ENCODE measurements around the gene ADSL.
"Not testable (repeated sequence)": the region's sequence is repeated elsewhere in the genome, so short reads cannot be mapped to it uniquely, and the experiment has no call there.

The ADSL gene

DNA sequence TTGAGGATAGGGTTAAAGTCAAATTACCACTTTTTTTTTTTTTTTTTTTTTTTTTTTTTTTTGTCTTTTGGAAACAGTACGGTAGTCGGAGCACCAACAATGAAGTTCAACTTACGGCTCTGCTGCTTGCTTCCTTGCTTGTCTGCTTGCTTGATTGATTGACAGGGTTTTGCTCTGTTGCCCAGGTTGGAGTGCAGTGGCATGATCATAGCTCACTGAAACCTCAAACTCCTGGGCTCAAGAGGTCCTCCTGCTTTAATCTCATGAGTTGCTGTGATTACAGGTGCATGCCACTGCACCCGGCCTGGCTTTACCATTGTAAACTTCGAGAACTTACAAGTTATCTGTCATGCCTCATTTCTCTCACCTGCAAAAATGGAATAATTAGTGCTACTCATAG is 29.8 kb downstream of the ADSL start:
- DNase-seq: no peak

DNA sequence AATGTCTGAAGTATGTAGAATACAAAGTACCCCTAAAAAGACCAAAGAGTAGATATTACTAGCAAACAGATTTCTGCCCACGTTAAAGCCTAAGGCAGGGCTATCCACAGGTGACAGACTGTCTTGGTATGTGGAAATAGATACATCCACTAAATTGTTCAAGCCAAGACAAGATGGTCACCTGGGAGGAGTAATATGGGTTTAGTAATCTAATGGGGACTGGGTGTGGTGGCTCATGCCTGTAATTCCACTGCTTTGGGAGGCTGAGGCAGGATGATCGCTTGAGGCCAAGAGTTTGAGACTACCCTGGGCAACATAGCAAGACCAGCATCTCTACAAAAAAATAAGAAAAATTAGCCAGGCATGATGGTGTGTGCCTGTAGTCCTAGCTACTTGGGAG is 31.6 kb downstream of the ADSL start:
- DNase-seq: no peak

DNA sequence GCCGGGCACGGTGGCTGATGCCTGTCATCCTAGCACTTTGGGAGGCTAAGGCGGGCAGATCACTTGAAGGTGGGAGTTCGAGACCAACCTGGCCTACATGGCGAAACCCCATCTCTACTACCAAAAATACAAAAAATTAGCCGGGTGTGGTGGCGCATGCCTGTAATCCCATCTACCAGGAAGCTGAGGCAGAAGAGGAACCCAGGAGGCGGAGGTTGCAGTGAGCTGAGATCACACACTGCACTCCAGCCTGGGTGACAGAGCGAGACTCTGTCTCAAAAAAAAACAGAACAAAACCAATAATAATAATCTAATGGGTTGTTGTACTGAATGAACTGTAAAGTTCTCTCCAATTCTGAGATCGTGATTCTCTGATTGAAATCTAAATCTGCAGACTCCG is 32.1 kb downstream of the ADSL start:
- not testable (repeated sequence) for DNase-seq

- DNase-seq: no peak
Observed at GRCh38 chr22:40381461-40381860, 35.2 kb downstream of the ADSL start.

DNA sequence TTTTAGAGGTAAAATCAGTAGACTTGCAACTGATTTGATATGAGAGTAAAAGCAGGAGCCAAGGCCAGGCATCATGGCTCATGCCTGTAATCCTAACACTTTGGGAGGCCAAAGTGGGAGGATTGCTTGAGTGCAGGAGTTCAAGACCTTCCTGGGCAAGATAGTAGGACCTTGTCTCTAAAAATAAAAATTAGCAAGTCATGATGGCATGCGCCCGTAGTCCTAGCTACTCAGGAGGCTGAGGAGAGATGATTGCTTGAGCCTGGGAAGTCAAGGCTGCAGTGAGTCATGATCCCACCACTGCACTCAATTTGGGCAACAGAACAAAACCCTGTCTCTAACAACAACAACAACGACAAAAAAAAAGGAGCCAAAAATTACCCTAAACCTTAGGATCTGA is 37.6 kb downstream of the ADSL start:
- no peak for DNase-seq

GRCh38 chr22:40385036-40385782 is 38.9 kb downstream of the ADSL start:
- no peak for DNase-seq

DNA sequence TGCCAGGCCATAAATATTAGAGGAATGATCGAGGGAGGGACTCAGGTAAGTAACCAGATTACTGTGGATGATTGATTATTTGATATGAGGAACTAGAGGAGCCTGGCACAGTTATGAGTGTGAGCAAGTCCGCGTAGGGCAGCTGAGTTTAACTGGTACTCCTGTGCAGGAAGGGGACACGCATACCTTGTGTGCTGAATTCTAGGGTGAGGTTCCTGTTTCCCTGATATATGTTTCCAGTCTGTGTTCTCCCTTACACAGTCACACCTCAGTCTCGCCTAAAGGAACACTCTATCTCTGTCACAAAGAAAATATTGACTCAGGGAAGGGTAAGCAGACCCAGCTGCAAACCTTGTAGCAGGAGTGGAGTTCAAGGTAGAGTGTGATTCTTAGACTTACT is 41.4 kb downstream of the ADSL start:
- DNase-seq: no peak

- no peak for DNase-seq
Observed at GRCh38 chr22:40388231-40388630, 41.9 kb downstream of the ADSL start.

DNA sequence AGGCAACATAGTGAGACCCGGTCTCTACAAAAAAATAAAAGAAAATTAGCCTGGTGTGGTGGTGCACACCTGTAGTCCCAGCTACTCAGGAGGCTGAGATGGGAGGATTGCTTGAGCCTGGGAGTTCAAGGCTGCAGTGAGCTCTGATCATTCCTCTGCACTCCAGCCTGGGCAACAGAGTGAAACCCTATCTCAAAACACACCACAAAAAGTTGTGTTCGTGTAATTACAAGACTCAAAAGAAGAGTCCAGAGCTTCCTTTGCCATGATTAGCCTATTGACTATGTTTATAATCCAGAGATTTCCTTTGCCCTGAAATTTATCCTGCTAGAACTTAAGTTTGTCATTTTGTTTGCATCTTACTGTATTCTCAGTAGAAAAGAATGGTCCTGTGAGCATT is 45.1 kb downstream of the ADSL start:
- no peak for DNase-seq

- no peak for DNase-seq
Observed at GRCh38 chr22:40392618-40393017, 46.3 kb downstream of the ADSL start.

DNA sequence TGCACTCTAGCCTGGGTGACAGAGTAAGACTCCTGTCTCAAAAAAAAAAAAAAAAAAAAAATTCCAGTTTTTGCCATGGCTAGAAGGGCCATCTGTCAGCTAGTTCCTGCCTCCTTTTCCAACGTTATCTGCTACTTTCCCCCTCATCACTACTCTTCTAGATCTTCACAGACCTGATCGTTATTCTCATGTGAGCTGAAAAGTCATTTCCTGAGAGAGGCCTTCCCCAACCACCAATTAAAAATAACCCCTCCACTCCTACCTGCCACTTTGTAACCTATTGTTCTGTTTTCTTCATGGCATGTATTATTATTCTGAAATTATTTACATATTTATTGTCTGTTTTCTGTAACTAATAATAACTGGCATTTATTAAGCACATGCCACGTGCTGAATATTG is 48.3 kb downstream of the ADSL start:
- no peak for DNase-seq

DNA sequence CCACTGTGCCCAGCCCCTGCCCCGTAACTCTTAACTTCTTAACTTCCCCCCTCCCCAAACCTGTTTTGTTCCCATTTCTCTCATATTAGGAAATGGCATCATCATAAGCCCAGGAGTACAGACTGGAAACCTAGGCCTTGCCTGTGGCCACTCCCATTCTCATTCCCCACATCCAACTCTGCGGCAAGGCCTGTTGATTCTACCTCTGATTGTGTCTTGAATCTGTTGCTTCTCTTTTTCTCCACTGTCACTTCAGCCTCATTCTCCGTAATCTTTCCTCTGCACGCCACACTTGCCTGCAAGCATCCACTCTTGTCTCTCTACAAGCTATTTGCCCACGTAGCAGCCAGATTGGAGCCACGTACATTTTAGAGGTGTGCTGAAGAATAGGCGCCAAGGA is 49.3 kb downstream of the ADSL start:
- DNase-seq: no peak

DNA sequence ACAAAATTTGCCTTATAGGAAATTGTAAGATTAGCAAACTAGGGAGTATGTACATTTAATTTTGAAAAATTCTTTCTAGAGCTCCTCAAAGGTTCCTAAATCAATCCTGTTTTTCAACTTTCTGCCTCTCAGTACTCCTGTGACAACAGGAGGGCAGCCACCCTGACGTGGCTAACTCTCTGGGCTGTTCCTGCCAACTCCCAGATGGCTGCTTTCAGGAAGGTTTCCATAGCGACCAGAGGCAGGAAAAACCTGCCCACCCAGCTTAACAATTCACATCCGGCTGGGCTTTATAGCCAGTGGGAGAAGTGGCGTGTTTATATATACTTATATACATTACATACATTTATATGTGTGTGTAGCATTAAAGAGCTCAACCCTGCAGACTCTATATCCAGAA is 50.6 kb downstream of the ADSL start:
- DNase-seq: no peak

- no peak for DNase-seq
Observed at GRCh38 chr22:40397396-40397795, 51.1 kb downstream of the ADSL start.

DNA sequence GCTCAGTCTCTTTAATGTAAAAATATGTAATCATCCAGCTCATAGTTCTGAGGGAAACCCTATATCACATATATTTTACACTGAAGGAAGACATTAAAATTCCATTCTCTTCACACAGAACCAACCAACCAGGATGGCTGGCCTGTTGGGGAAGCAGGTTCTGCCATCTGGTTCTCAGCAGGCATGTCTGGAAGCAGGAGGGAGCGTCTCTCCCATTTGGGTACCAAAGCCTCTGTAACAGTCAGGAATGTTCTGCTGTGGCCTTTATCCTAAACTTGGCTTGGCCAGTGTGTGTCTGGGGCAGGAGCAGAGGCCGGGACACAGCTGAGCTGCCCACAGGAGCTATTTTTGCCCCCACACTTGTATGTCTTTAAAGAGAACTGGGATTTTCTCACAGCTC is 53.3 kb downstream of the ADSL start:
- no peak for DNase-seq

GRCh38 chr22:40400159-40400558 is 53.9 kb downstream of the ADSL start:
- DNase-seq: peak; percentile 49 to 59

- DNase-seq: peak; percentile 71 to 76
Observed at GRCh38 chr22:40401532-40401931, 55.2 kb downstream of the ADSL start.

DNA sequence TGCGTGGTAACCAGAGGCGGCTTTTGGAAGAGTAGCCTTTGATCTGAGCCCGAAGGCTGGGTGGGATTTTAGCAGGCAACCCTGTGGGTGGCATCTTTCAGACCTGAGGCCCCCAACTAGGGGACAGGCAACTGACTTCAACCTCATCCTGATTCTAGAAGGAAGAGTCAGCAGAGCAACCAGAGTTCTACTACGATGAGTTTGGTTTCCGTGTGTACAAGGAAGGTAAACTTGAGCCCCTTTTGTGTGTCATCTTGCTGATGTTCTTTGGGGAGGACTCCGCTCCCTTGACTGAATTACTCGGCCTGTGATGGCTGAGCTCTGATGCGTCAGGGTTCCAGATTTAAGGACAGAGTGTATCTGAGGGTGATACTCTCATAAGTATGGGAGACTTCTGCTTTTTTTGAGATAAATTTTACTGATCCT is 55.7 kb downstream of the ADSL start:
- peak; percentile 52 to 58 for DNase-seq

DNA sequence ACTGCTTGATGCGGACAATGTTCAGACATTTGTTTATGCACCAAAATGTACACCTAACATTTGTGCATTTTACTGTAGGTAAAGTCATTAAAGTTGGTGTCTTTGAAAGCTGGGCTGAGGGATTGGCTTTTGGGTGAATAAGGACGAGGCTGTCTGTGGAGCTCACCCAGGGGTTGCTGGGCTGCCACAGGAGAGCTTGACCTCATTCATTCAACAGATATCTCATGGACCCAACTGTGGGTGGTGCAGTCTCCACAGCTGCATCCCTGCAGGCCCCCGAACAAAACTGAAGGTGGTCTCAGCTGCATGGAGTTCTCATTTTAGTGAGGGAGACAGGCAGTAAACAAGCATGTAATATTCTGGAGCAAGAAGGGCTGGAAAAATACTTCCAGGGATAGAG is 56.8 kb downstream of the ADSL start:
- DNase-seq: no peak

DNA sequence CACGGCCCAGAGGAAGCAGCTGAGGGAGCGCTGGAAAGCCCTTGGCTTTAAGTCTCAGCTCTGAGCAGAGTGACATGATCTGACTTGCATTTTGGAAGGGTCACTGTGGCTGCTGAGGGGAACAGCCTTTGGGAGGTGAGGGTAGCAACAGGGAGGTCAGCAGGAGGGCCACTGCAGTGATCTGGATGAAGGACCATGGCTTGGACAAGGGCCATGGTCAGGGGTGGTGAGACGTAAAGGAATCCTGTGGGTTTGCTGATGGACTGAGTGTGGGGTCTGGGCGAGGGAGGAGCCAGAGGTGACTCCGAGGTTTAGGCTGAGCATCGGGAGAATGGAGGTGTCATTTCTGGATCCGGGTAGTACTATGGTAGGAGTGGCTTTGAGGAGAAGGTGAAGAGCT is 57.4 kb downstream of the ADSL start:
- DNase-seq: no peak

- DNase-seq: no peak
Observed at GRCh38 chr22:40404251-40405177, 58.2 kb downstream of the ADSL start.

DNA sequence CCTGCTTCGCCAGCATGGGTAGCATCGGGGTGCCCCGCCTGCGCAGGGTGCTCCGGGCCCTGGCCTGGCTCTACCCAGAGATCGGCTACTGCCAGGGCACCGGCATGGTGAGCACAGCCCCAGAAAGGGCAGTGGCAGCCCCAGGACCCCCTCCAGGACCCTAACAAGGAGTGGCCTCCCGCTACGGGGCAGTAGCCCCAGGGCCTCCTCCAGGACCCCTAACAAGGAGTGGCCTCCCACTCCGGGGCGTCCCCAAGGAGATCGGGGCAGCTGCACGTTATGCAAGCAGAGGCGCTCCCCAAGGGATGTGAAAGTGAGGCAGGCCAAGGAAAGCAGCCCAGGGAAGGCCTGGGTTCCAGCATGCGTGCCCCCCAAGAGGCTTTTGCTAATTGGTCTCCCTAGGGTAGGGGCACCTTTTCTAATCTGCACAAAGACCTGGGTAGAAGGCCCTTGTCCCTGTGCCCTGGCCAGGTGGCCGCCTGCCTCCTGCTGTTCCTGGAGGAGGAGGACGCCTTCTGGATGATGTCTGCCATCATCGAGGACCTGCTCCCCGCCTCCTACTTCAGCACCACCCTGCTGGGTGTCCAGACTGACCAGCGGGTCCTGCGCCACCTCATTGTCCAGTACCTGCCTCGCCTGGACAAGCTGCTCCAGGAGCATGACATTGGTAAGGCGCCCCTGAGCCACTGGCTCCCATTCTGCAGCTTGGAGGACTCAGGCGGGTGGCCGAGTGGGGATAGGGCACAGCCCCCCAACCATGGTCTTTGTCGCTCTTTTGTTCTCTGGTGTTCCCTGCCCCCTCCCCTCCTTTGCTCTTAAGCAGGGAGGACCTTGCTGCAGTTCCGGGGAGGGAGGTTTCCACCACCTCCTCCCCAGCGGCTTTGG is 59.1 kb downstream of the ADSL start:
- no peak for DNase-seq

Measured in activated T-cell treated with anti-CD3 and anti-CD28 coated beads, Interleukin-2, amount 50 U/mL, for 48 hours (primary cell).